Hematopoietic multipotent progenitor cell treated with erythropoietin and hydrocortisone succinate and interleukin-3 and kit ligand, for 8 days (in vitro differentiated cells): ENCODE data around the gene IRS2.

Experiments
- DNase-seq: peaks from one replicate; pipeline ENCODE4 v3.0.0-alpha.2; 2015

Gene IRS2

DNA sequence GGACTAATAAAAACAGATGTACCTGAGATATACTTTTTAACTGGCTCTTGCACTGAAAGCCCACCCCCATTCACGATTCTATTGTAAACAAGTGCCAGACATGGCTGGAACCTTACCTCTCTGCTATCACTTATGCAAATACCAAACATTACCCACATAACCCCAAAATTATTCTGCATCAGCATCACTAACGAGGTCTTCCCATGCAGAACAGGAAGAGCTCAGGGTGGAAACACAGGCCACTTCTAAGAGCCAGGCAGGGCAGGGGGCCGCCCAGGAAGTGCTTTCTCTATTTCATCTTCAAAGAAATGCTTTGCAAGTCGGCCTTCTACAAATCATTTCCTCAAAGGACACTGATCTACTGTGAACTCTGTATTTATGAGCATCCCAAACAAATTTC is 7.3 kb downstream of the IRS2 start:
- no peak for DNase-seq

DNA sequence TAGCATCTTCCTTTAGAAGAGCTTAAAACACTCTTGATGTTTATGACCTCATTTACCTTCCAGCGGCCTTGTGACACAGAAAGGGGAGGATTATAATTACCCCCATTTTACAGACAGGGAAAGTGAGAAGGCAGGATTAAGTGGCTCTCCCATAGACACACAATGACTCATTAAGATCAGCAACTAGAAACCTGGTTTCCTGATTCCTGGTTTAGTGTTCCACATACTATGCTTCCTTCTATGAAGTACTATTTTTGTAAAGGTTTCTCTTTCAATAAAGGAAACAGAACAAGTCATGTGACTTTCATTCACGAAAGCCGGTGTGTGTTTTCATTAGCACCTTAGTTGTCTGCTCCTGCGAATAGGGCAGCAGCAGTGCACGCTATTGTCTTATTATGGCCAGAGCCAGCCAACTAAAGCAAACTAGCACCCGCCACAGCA is 8.3 kb downstream of the IRS2 start:
- no peak for DNase-seq

- no peak for DNase-seq
Observed at GRCh38 chr13:109776575-109776974, 9.8 kb downstream of the IRS2 start.

GRCh38 chr13:109773786-109774185 is 12.6 kb downstream of the IRS2 start:
- DNase-seq, result no peak

DNA sequence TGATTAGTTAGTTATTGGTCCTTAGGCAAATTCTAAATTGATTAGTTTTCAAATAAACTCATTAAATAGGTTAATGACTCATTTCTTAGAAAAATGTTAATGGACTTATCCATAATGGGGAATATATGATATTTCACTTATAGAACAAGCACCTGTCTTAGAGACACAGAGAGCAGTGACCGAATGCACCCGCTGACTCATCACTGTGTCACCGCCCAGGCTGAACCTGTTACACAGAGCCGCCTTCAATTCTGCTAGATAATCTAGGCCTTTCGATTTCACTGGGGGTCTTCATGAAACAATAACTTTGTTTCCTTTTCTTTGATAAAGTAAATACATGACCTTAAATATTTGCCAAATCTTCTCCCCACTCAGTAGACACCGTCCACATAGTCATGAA is 13.1 kb downstream of the IRS2 start:
- no peak for DNase-seq

GRCh38 chr13:109771926-109772325 is 14.5 kb downstream of the IRS2 start:
- no peak for DNase-seq

- no peak for DNase-seq
Observed at GRCh38 chr13:109770436-109770835, 15.9 kb downstream of the IRS2 start.

GRCh38 chr13:109769921-109770320 is 16.5 kb downstream of the IRS2 start:
- DNase-seq, result no peak

GRCh38 chr13:109769275-109769674 is 17.1 kb downstream of the IRS2 start:
- DNase-seq, result no peak

DNA sequence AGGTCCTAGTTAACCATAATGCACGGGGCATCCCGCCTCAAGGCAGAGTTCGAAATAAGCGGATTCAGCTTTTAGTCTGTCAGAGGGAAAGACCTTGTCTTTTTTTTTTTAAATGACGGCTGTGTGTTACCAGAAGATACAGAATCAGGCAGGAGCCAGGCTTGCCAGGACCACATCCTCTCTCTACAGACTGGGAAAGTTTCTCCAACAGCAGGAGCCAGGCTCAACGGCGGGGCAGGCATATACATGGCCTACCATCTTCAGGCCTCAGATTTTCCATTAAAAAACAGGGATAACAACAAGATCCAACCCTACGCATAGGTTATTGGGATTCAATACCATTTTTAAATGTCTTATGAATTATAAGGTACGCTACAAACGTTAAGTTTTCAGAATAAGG is 17.8 kb downstream of the IRS2 start:
- DNase-seq, result no peak

GRCh38 chr13:109768176-109768575 is 18.2 kb downstream of the IRS2 start:
- DNase-seq, result no peak

DNA sequence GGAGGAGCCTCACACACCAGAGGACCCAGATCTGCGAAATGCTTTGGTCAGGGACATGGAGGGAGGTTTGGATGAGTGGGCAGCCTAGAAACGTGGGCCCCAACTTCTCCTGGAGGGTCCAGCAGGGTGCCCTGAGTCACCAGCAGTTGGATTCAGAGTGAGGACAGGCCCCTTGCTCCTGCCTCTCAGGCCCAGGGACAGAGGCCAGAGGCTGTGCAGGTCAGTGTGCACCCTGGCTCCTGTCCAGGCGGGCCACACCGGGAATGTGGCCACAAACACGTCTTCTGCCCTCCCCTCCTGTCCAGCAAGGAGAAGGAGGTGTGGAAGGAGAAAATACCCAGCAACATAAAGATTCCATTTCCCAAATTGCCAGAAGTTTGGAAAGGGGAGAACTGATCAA is 19.4 kb downstream of the IRS2 start:
- no peak for DNase-seq

DNA sequence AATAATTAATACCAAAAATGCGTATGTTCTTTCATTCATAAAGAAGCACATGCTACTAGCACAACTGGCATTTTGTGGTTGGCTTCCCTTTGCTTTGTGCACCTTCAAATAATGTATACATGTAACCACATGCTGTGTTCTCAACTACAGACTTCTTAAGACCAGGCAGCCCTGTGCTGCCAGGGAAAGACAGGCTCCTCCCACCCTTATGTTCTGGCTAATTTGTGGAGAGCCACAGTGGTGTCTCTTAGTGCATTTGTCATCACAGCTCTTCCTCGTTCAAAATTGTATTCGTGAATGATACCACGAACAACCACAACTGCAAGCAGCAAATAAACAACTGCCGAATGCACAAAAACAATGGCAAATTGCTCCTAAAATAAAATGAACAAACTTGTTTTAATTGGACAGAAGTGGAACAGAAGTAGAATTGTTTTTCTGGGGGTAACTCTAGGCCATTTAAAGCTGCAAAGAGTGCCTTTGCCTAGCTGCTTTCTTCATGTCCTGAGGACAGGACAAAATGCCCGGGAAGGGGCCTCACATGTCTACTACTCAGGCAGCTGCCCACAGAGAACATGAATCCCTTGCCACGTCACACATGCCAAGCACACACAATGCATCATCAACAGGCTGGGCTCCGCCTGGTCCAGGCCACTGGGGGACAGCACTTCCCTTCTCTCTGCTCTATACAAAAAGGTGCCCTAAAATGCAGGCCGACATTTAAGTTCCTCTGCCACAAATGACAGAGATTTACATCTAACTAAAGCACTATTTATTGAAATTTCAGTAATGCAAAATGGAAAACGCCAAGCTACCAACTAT is 21.7 kb downstream of the IRS2 start:
- DNase-seq, result peak; percentile 41

GRCh38 chr13:109764045-109764444 is 22.3 kb downstream of the IRS2 start:
- DNase-seq, result no peak

- DNase-seq, result no peak
Observed at GRCh38 chr13:109762791-109763190, 23.6 kb downstream of the IRS2 start.

DNA sequence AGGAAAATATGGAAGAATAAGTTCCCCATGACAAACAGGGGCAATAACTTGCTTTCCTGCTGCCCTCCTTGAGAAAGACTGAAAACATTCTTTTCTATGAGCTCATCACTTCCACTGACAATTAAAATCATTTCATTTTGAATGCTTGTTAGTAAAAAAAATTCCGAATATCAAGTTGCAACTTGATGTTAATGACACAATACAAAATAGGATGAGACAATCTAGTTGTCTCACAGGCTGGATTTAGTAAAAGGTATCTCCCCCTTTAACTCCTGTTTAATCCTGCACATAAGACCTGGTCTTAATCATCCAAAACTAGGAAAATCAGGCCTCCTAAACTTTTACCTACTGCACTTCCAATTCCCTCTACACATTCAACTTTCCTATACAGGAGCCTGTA is 24.7 kb downstream of the IRS2 start:
- no peak for DNase-seq

DNA sequence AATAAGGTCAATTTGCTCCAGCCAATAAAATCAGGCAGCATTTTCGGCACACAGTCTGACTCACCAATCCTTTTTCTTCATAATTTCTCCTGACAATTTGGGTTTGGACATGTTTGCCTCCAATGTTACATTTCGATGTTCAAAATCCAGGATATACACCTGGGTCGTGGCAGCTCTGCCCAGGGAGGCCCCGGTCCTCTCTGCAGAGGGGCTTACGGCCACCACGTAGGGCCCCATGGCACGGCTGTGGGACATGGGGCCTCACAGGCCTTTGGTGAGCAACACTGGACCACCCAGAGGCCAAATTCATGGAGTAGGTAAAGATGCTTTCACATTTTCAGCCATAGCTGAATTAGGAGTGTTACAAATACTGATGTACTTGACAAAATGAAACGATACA is 25.4 kb downstream of the IRS2 start:
- no peak for DNase-seq

DNA sequence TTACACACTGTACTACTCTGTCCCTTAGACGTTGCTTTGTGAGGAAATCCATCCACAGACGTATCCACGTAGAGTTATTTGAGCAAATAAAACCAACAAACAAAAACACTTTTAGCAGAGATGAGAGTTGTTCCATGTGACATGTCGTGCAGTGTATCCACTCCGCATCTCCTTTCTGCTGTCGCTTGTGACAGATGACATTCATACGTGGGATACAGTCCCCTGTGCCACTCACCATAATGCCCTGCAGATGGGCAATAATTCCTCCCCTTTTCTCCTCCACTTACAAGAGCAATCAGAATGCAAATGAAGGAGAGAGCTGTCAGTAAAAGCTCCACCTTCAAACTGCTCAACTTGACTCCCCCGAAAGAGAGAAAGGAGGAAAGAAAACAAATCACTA is 26.0 kb downstream of the IRS2 start:
- no peak for DNase-seq

GRCh38 chr13:109759609-109760008 is 26.8 kb downstream of the IRS2 start:
- DNase-seq, result no peak

DNA sequence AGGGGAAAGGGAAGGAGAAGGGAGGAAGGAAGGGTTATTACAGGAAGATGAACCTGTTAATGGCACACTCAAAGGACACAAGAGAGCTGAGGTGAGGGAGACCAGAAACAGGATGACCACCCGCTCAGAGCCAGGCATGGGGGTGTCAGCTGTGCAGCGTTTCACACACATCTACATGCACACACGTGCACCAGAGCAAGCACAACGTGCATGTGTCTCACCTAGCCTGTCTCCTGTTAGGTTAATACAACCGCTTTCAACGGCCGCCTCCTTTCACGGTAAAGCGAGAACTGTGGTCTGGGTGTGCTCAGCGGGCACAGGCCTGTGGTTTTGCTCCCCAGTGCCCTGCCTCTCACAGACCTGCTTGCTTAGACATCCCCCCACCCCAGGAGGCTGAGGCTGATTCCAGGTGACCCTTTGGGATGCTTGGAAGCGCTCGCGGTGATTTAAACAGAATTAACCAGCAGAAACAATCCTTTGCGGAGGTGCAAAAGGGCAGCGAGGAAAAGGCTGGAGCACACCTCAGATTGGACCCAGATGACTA is 27.4 kb downstream of the IRS2 start:
- no peak for DNase-seq

DNA sequence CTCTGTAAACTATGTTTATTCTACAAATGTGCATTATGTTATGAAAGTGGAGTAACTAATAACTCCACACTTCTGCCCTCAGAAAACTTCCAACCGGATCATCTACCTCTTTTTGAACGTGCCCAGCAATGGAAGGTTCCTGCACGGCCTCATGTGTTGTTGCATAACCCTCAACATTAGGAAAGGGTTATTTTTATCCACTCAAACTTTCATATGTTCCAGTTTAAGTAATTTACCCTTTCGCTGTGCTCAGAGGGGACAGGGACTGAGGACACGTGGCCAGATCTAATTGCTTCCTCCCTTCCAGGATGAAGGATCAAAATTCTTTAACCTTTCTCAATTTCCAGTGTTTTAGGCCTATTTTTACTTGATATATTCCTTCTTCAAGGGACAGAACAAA is 29.6 kb downstream of the IRS2 start:
- no peak for DNase-seq

GRCh38 chr13:109755997-109756396 is 30.4 kb downstream of the IRS2 start:
- no peak for DNase-seq

GRCh38 chr13:109755551-109755950 is 30.8 kb downstream of the IRS2 start:
- no peak for DNase-seq

- DNase-seq, result peak; percentile 44
Observed at GRCh38 chr13:109751477-109751876, 34.9 kb downstream of the IRS2 start.

GRCh38 chr13:109750221-109750775 is 36.1 kb downstream of the IRS2 start:
- no peak for DNase-seq
